ENCODE measurements around the gene ZKSCAN8.

The ZKSCAN8 gene

GRCh38 chr6:28139860-28140543, 1.7 kb upstream of the ZKSCAN8 start:
- DNase-seq (ENCODE audit: low read depth in 2 of 2): no peak

DNA sequence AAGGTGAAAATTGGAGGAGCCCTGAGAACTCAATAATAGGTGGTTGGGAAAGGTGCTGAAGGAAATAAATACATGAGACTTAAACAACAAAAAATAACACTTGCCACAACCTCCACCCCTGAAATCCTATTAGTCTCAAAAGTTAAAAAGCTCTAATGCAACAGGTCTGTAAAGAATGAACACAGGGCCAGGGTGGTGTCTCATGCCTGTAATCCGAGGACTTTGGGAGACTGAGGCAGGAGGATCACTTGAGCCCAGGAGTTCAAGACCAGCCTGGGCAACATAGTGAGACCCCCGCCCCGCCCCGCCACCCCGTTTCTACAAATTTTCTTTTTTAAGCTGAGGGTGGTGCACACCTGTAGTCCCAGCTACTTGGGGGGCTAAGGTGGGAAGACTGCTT, 1.1 kb upstream of the ZKSCAN8 start:
- no peak for DNase-seq (ENCODE audit: low read depth in 2 of 2)

DNA sequence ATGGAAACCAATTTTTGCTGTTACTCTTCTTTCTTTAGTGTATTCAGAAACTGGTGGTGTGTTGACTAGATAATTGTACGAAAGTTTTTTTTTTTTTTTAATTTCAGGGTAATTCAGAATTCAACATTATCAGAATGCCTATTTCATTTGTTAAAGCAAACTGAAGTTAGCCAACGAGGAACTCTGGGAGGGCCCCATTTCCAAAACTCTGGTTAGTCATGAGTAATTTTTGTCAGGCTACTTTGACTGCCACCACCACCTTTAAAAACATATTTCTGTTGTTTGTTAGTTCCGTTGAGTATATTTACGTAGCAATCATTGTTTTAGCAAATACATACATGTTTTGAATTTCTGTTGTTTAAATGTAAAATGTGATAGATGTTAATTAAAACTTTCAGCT, 763 bp downstream of the ZKSCAN8 start:
- DNase-seq (ENCODE audit: low read depth in 2 of 2): no peak

GRCh38 chr6:28145231-28145630, 3.5 kb downstream of the ZKSCAN8 start:
- no peak for DNase-seq (ENCODE audit: low read depth in 2 of 2)

GRCh38 chr6:28152531-28152930, 10.8 kb downstream of the ZKSCAN8 start:
- no peak for DNase-seq (ENCODE audit: low read depth in 2 of 2)

GRCh38 chr6:28153546-28153945, 11.9 kb downstream of the ZKSCAN8 start:
- no peak for DNase-seq (ENCODE audit: low read depth in 2 of 2)

DNA sequence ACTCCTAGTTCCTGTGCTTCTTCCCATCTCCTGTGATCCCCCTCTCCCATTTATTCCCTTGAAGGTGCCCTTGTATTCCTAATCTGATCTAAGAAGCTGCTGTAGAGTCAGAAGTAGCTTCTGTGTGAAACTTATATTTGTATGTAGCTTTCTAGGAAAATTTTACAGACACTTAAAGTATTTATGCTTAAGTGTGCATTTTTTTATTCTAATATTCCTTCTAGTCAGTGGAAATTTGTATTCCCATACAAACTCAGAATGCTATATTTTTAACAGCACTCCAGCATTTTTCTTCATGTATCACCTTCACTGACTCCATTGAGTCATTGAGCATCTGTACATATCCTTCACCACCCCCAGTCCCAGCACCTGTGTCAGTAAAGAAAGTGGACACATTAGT, 12.7 kb downstream of the ZKSCAN8 start:
- no peak for DNase-seq (ENCODE audit: low read depth in 2 of 2)

- DNase-seq (ENCODE audit: low read depth in 2 of 2): no peak
These were observed 16.6 kb downstream of the ZKSCAN8 start for GRCh38 chr6:28158318-28158717.

GRCh38 chr6:28159029-28159607, 17.4 kb downstream of the ZKSCAN8 start:
- DNase-seq (ENCODE audit: low read depth in 2 of 2): no peak

DNA sequence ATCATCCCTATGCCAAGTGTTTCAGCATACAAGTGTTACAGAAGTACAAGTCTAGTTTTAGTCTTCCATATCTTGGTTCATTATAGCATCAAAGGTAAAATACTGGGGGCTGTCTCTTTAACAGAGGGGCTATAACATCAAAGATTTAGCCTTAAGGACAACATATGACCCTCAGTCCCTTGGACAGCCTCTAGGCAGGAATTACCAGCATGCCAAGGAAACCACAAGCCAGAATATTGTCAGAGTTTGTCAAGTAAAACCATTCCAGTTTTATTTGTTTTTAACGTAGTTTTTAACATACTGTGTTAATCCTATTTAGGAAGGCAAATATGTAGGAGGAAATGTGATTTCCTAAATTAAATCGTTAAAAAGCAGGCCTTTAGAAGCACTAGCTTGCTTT, 18.6 kb downstream of the ZKSCAN8 start:
- no peak for DNase-seq (ENCODE audit: low read depth in 2 of 2)

DNA sequence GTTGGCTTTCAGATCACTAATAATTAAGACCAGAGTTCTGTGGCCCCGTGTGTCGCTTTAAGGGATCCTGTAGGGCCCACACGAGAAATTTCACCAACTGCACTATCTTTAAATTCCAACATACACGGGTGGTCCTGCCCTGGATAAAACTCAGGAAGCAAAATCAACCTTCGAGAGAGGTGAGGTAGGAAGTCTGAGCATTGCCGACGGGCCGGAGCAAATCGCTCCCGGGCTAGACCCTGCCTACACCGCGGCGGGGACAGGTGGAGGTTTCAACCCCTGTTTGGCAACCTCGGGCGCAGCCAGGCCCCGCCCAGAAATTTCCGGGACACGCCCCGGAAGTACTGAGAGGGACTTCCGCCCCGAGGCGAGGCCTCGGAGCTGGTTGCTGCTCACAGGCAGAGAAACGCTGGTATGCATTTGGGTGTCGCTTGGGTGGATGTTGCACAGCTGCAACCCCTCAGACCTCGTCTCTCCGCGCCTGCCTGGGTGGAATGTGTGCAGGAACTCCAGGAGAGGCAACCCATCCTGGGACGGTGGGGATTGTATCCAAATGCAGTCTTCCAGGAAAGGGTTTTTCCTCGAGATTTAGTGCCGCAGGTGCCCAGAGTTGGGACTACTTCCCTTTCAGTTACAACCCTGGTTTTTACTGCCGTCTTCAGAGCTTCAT, 19.9 kb downstream of the ZKSCAN8 start:
- peak; percentile 32 to 34 for DNase-seq (ENCODE audit: low read depth in 2 of 2)

GRCh38 chr6:28165563-28165962, 23.9 kb downstream of the ZKSCAN8 start:
- DNase-seq (ENCODE audit: low read depth in 2 of 2): no peak

DNA sequence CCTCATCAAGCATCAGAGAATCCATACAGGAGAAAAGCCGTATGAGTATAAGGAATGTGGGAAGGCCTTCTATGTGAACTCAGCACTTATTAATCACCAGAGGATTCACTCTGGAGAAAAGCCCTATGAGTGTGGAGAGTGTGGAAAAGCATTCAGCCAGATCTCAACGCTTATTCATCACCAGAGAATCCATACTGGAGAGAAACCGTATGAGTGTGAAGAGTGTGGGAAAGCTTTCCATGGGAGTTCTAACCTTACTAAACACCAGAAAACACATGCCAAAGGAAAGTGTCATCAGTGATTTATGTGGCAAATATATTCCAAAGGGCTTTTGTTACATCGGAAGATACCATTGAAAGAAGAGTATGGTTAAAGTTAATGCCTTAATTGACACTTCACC, 25.4 kb downstream of the ZKSCAN8 start:
- DNase-seq (ENCODE audit: low read depth in 2 of 2): peak; percentile 68 to 78

GRCh38 chr6:28167926-28168325, 26.2 kb downstream of the ZKSCAN8 start:
- DNase-seq (ENCODE audit: low read depth in 2 of 2): no peak

DNA sequence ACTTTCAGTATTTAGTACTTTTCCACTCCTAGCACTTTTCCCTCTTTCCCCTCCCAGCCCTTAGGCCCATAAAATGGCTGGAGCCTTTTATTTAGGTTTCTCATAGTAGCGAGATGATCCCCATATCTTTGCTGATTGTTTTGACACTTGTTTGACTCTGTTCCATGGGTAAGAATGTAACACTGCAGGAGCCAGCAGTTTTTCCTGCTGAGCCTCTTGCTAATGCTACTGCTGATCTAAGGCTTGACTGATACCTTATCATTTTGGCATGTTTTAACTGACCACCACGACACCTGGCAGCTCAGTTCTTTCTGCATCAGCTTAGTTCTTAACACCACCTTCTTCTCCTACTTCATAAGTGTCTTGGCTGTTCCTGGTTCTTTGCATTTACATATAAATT, 29.6 kb downstream of the ZKSCAN8 start:
- DNase-seq (ENCODE audit: low read depth in 2 of 2): no peak

DNA sequence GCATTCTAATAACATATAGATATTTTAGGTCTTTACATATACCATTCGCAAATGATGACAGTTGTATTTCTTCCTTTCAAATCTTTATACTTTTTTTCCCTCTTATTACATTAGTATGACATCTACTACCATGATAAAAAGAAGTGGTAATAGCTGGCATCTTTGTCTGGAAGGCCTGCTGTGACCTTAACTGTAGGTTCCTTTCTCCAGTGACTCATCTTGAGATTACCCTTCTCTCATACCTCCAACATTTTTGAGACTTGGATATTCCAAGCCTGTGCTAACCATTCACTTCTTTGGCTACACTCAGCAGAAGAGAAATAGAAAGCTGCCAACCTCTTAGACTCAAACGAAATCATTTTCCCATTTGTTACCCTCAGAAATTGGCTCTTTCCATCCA, 30.3 kb downstream of the ZKSCAN8 start:
- no peak for DNase-seq (ENCODE audit: low read depth in 2 of 2)

DNA sequence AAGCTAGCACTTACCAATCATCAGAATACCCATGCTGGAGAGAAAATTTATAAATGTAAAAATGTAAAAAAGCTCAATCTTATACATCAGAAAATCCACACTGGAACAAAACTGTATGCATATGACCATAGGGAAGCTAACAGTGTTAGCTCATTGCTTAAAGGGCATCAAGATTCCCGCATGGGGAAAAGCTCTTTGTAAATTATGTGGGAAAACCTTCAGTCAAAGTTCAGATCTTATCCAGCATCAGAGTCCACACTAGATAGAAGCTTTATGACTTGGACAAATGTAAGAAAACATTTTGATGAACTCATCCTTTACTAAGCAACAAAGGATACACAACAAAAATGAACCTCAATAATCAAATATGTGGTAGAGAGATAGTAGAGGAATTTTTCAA, 34.7 kb downstream of the ZKSCAN8 start:
- no peak for DNase-seq (ENCODE audit: low read depth in 2 of 2)

DNA sequence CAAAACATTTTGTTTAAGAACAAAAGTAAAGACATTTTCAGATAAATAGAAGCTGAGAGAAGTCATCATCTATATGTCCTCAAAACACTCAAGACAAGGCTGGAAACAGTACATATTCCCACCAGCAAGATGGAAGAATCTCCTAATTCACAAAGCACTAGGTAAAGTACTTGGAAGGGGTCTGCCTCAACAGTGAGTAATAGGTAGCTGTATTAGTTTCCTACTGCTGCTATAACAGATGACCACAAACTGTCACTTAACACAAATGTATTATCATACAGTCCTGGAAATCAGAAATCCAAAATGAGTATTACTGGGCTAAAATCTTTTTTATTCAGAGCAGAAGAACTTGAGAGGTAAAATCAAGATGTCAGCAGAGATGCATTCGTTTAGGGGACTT, 40.6 kb downstream of the ZKSCAN8 start:
- DNase-seq (ENCODE audit: low read depth in 2 of 2): no peak

- no peak for DNase-seq (ENCODE audit: low read depth in 2 of 2)
These were observed 46.7 kb downstream of the ZKSCAN8 start for GRCh38 chr6:28188111-28188979.

GRCh38 chr6:28200020-28200419, 58.3 kb downstream of the ZKSCAN8 start:
- no peak for DNase-seq (ENCODE audit: low read depth in 2 of 2)

- no peak for DNase-seq (ENCODE audit: low read depth in 2 of 2)
These were observed 61.5 kb downstream of the ZKSCAN8 start for GRCh38 chr6:28203201-28203600.

DNA sequence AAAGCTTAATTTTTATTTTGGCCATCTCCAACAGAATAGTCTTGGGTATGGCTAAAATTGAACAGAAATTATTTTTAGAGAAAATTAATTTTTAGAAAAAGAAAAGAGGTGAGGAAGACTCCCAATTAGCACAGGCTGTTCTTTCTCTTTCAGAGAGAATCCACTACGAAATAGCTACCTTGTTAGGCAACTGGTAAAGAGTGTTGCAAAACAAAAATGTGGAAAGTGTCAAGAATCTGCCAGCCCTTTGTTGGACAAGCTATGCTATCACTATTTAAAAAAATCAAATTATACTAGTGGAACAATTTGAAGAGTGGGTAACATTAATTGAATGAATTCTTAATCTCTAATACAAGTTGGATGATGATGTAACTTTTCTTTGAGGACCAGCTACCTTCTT, 64.2 kb downstream of the ZKSCAN8 start:
- DNase-seq (ENCODE audit: low read depth in 2 of 2): no peak

All from fibroblast of skin of left quadriceps (primary cell).